T-helper 1 cell treated with Interleukin-12 subunit alpha and Interleukin-12 subunit beta and Interleukin-4 antibody, amounts not matched to agents 30 ng/mL and 1 ng/mL, for 36 hours (primary cell): ENCODE data around the gene CRYBG3. TPM values are rescaled to one million over a fixed set of nuclear protein-coding genes. Genes with fewer than 3 reads are reported as not detected.
"Not testable (repeated sequence)": the region's sequence is repeated elsewhere in the genome, so short reads cannot be mapped to it uniquely, and the experiment has no call there.

Experiments used
- intact Hi-C: fragments of 100-400 bp; cut with micrococcal nuclease; formaldehyde crosslinking; loops from one replicate; pipeline ENCODE4 v1.15.1; 2024
- total RNA-seq: library from RNA; stranded (reverse); gene quantifications from 2 replicates; pipeline ENCODE4 v1.2.3, GENCODE V29; 2022

The CRYBG3 gene
- total RNA-seq, 1 donor from 2014 or later: 10.7 TPM

- intact Hi-C loops: no loop called here
Measured at GRCh38 chr3:97896129-97896528, 74.3 kb downstream of the CRYBG3 start.

GRCh38 chr3:97896547-97896946, 74.7 kb downstream of the CRYBG3 start:
- intact Hi-C loops: no loop called here

DNA sequence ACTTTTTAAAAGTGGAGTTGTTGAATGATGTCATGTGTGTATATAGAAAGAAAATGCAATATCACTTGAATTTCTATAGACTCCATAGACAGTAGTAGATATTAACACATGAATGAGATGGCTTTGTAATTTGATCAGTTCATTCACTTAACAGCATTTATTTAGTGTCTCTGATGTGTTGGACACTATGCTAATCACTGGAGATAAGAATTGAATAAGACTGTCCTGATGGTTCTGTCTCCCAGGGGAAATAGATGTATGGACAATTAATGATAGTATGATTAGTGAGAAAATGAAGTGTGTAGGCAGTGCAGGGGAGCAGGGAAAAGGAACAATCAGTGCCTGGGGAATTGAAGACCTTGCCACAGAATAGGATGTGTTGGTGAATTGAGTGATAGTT, 77.5 kb downstream of the CRYBG3 start:
- intact Hi-C loops: no loop called here

GRCh38 chr3:97901313-97902248, 79.8 kb downstream of the CRYBG3 start:
- intact Hi-C loops: no loop called here

- intact Hi-C loops: not testable (repeated sequence)
Measured at GRCh38 chr3:97909830-97910229, 88.0 kb downstream of the CRYBG3 start.

DNA sequence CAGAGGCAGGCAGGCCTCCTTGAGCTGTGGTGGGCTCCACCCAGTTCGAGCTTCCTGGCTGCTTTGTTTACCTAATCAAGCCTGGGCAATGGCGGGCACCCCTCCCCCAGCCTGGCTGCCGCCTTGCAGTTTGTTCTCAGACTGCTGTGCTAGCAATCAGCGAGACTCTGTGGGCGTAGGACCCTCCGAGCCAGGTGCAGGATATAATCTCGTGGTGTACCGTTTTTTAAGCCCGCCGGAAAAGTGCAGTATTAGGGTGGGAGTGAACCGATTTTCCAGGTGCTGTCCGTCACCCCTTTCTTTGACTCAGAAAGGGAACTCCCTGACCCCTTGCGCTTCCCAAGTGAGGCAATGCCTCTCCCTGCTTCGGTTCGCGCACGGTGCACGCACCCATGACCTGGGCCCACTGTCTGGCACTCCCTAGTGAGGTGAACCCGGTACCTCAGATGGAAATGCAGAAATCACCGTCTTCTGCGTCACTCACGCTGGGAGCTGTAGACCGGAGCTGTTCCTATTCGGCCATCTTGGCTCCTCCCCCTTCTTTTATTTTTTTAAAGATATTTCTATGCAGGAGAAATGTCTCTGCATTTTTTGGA, 88.5 kb downstream of the CRYBG3 start:
- intact Hi-C loops: not testable (repeated sequence)

DNA sequence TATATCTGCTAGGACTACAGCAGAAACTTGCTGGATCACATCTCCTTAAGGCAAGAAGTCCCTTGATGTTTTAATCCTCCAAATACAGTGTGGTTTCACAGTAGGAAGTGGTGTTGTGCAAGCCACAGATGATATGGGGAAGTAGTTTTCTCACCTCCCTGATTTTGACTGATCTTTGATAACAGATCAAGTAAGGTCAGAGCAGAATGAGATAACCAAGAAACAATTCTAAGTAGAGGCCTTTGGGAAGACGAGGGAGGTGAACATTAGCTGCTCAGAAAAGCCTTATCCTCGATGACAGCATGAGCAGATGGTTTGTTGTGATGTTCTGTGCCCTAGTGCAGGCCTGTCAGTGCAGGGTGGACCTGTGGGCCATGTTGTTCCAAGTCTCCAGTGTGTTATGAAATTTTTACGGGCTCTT, 89.1 kb downstream of the CRYBG3 start:
- intact Hi-C loops: loop anchor here (1.0 kb wide), 3 partner anchors 39 to 90 kb away; partner anchors contain the start of gene RIOX2

DNA sequence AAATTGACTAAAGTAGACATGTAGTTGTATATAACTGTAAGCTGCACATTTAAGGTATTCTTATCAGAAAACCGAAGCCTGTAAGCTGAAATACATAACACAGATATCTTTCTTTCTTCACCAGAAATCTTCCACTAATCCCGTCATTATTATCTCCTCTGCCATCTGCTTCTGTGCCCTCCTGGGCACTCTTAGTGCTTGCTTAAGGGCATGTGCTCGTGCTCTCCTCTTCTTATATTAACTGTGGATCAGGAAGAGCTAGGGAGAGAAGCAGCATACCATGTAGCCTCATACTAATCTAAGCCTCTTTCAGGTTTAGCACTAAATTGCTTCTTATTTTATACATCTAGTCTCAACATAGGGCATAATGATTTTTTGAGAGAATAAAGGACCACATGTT, 89.6 kb downstream of the CRYBG3 start:
- intact Hi-C loops: loop anchor here (1.0 kb wide), 3 partner anchors 39 to 90 kb away; partner anchors contain the start of gene RIOX2

- intact Hi-C loops: no loop called here
Measured at GRCh38 chr3:97914388-97914787, 92.6 kb downstream of the CRYBG3 start.

- intact Hi-C loops: no loop called here
Measured at GRCh38 chr3:97916576-97916975, 94.8 kb downstream of the CRYBG3 start.

DNA sequence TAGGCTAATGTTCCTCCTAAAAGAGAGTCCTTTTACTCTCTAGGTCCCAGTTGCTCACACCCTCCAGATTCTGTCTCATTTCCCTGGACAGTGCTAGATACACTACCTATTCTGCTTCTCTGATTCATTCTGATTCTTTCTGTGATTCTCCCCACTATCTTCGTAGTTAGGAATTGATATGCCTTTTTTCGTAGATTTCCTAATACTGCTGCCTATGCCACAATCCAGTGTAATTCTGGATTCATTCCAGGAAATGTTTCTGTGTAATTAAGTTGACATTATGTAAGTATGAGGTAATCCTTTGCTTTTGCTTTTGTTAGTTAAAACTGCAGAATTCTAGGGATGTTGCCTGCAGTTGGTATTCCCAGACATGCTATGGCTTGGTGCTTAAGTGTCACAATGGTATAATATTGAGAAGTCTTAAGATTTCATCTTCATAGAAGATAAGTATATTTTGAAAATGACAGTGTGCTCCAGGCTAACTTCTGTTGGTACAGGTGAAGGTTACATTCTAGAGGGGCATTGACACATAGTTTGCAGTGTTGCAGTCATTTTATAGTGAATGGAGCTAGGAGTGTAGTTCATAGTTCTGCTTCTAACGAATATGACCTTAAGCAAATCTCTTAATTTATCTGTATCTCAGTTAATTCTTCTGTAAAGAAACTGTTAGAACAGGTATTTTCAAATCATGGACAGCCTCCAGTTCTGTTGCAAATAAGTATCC, 96.2 kb downstream of the CRYBG3 start:
- intact Hi-C loops: no loop called here

- intact Hi-C loops: no loop called here
Measured at GRCh38 chr3:97927704-97928103, 105.9 kb downstream of the CRYBG3 start.

GRCh38 chr3:97928986-97929385, 107.2 kb downstream of the CRYBG3 start:
- intact Hi-C loops: no loop called here

DNA sequence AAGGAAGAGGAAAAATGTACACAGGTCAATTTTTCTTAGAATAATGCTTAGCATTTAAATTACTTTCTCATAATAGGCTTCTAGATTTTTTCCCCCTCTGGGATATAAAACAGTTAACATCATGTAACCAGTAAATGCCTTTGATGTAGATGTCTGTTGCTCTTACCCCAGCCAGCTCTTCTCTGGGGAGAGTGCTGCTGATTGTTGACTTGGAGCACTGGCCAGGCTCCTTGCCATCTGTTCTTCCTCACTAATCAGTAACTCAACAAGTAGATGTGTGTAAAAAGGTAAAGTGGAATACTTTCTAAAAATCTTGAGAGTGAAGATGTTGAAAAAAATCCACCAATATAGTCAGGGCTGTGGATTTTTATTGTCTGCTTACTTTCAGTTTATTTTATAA, 108.2 kb downstream of the CRYBG3 start:
- intact Hi-C loops: no loop called here

- intact Hi-C loops: no loop called here
Measured at GRCh38 chr3:97931218-97931617, 109.4 kb downstream of the CRYBG3 start.

GRCh38 chr3:97932387-97932801, 110.6 kb downstream of the CRYBG3 start:
- intact Hi-C loops: no loop called here

GRCh38 chr3:97934980-97935695, 113.3 kb downstream of the CRYBG3 start:
- intact Hi-C loops: no loop called here

DNA sequence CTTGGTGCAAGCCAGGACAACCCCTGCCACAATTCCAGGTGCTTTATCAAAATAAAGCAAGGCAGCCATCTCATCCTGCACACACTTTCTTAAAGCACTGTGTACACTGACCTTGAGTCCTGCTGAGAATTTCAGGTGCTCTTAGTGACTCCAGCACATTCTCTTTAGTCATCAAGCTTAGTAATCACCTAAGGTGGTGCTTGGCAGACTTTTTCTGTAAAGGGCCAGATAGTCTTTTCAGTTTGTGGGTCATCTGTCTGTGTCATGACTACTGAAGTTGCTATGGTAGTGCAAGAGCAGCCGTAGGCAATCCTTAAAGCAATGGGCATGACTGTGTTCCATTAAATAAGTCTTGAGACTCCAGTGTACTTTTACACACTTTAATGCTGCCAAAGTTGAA, 114.0 kb downstream of the CRYBG3 start:
- intact Hi-C loops: no loop called here

DNA sequence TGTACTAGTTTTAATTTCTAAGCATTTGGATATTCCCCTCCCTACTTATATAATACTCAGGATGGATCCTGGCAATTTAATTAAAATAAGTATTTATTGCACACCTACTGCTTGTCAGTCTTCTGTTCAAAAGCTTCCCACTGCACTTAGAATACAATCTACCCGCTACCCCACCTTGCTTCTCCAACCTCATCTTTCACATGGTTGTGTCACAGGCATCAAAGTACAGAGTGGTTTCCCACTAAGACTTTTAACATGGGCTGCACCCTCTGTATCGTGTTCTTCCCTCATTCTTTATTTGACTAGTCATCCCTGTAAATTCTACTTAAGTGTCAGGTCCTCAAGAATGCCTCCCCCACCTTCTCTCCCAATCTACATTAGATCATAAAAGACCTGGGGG, 115.4 kb downstream of the CRYBG3 start:
- intact Hi-C loops: no loop called here

- intact Hi-C loops: no loop called here
Measured at GRCh38 chr3:97938444-97938843, 116.6 kb downstream of the CRYBG3 start.

GRCh38 chr3:97939401-97939800, 117.6 kb downstream of the CRYBG3 start:
- intact Hi-C loops: no loop called here
